ENCODE data around the gene KRTAP10-10. TPM values are rescaled to one million over a fixed set of nuclear protein-coding genes. Genes with fewer than 3 reads are reported as not detected.

KRTAP10-10 gene
- total and polyA plus RNA-seq, 3 donors from 2014 or later: not detected

- Histone ChIP-seq H3K36me3 (ENCODE audit: low read depth, missing control alignments) (no peaks in the 10 kb centered on the region), H3K27ac (no peak overlapping the region), H3K9me3 (no peaks in the 10 kb centered on the region), H3K27me3 (no peaks in the 10 kb centered on the region), H3K4me1 (no peaks in the 10 kb centered on the region), H3K4me3 (no peak overlapping the region)
- no peak for TF ChIP-seq CTCF (IDR thresholded peaks at IDR 0.05)
- no peak for TF ChIP-seq POLR2A (IDR thresholded peaks at IDR 0.05)
- intact Hi-C loops (cut with DNase I; ENCODE audit: low total_unique reads): no loop called here
- DNase-seq: no peak
- WGBS, 2 donors: 80 to 82% methylated on average over 3 of the region's 3 CpGs
Measured at GRCh38 chr21:44618909-44619308, 18.2 kb upstream of the KRTAP10-10 start.

GRCh38 chr21:44619886-44620285 is 17.3 kb upstream of the KRTAP10-10 start:
- no peaks in the 10 kb centered on the region for H3K4me1 ChIP-seq
- WGBS, 2 donors: 87 to 90% methylated on average over 6 of the region's 6 CpGs
- intact Hi-C loops (cut with DNase I; ENCODE audit: low total_unique reads): no loop called here
- no peaks in the 10 kb centered on the region for H3K9me3 ChIP-seq
- DNase-seq: no peak
- H3K27ac ChIP-seq: no peak overlapping the region
- H3K4me3 ChIP-seq: no peak overlapping the region
- no peaks in the 10 kb centered on the region for H3K27me3 ChIP-seq
- H3K36me3 ChIP-seq (ENCODE audit: low read depth, missing control alignments): no peaks in the 10 kb centered on the region
- TF ChIP-seq POLR2A (IDR thresholded peaks at IDR 0.05): no peak
- TF ChIP-seq CTCF (IDR thresholded peaks at IDR 0.05): no peak

GRCh38 chr21:44623575-44623974 is 13.6 kb upstream of the KRTAP10-10 start:
- Histone ChIP-seq H3K4me3 (no peak overlapping the region), H3K27me3 (no peaks in the 10 kb centered on the region), H3K27ac (no peak overlapping the region), H3K36me3 (ENCODE audit: low read depth, missing control alignments) (no peaks in the 10 kb centered on the region), H3K4me1 (no peaks in the 10 kb centered on the region), H3K9me3 (no peaks in the 10 kb centered on the region)
- no peak for TF ChIP-seq CTCF (IDR thresholded peaks at IDR 0.05)
- TF ChIP-seq POLR2A (IDR thresholded peaks at IDR 0.05): no peak
- no peak for DNase-seq
- intact Hi-C loops (cut with DNase I; ENCODE audit: low total_unique reads): no loop called here

GRCh38 chr21:44625756-44626155 is 11.4 kb upstream of the KRTAP10-10 start:
- DNase-seq: no peak
- H3K36me3 ChIP-seq (ENCODE audit: low read depth, missing control alignments): no peaks in the 10 kb centered on the region
- H3K27ac ChIP-seq: no peak overlapping the region
- no peaks in the 10 kb centered on the region for H3K4me1 ChIP-seq
- no peaks in the 10 kb centered on the region for H3K9me3 ChIP-seq
- intact Hi-C loops (cut with DNase I; ENCODE audit: low total_unique reads): no loop called here
- H3K27me3 ChIP-seq: no peaks in the 10 kb centered on the region
- TF ChIP-seq CTCF (IDR thresholded peaks at IDR 0.05) (no peak), POLR2A (IDR thresholded peaks at IDR 0.05) (no peak)
- WGBS, 2 donors: 92 to 93% methylated on average over 7 of the region's 7 CpGs
- H3K4me3 ChIP-seq: no peak overlapping the region

- Histone ChIP-seq H3K27me3 (no peaks in the 10 kb centered on the region), H3K27ac (no peak overlapping the region), H3K36me3 (ENCODE audit: low read depth, missing control alignments) (no peaks in the 10 kb centered on the region), H3K9me3 (no peaks in the 10 kb centered on the region), H3K4me1 (no peaks in the 10 kb centered on the region), H3K4me3 (no peak overlapping the region)
- WGBS, 2 donors: 79 to 83% methylated on average over 10 of the region's 10 CpGs
- intact Hi-C loops (cut with DNase I; ENCODE audit: low total_unique reads): no loop called here
- TF ChIP-seq CTCF (IDR thresholded peaks at IDR 0.05): no peak
- no peak for TF ChIP-seq POLR2A (IDR thresholded peaks at IDR 0.05)
- peak; percentile 4 for DNase-seq
Measured at GRCh38 chr21:44626262-44626661, 10.9 kb upstream of the KRTAP10-10 start.

Measured in testis (tissue), 3 donors.